ENCODE measurements around the gene PUM2. TPM values are rescaled to one million over a fixed set of nuclear protein-coding genes. Genes with fewer than 3 reads are reported as not detected.

PUM2 gene
- total and polyA plus RNA-seq, 2 donors from 2014 or later = 22.0 to 94.3 TPM

GRCh38 chr2:20294231-20294630 lies 56.4 kb downstream of the PUM2 start:
- no peak for TF ChIP-seq CTCF (IDR thresholded peaks at IDR 0.05; ENCODE audit: borderline replicate concordance, extremely low read depth, insufficient read depth)
- Histone ChIP-seq H3K36me3 (ENCODE audit: control insufficient read depth in 2 of 3, insufficient read depth in 3 of 3, low read length in 3 of 3) (peaks cover 5 to 9% (median 6%) of the 10 kb centered on the region in 3 donors), H3K4me3 (ENCODE audit: low read length in 3 of 3) (no peak overlapping the region), H3K9ac (ENCODE audit: low read length in 3 of 3) (no peak overlapping the region), H3K4me1 (ENCODE audit: control insufficient read depth in 2 of 3, insufficient read depth in 2 of 3, low read depth in 1 of 3, low read length in 3 of 3) (no peaks in the 10 kb centered on the region), H3K9me3 (ENCODE audit: control insufficient read depth in 2 of 3, insufficient read depth in 1 of 3, low read length in 3 of 3) (no peaks in the 10 kb centered on the region), H3K27me3 (ENCODE audit: control insufficient read depth, insufficient read depth, low read length) (no peaks in the 10 kb centered on the region), H3K27ac (ENCODE audit: low read depth in 2 of 2, low read length in 2 of 2) (no peak overlapping the region)
- intact Hi-C loops (cut with DNase I) = no loop called here
- FAIRE-seq (no peak), DNase-seq (no peak)

- no peak overlapping the region for H3K9ac ChIP-seq (ENCODE audit: low read length in 3 of 3)
- peaks cover 10 to 12% (median 12%) of the 10 kb centered on the region in 3 donors for H3K36me3 ChIP-seq (ENCODE audit: control insufficient read depth in 2 of 3, insufficient read depth in 3 of 3, low read length in 3 of 3)
- H3K4me3 ChIP-seq (ENCODE audit: low read length in 3 of 3) = no peak overlapping the region
These were observed 57.7 kb downstream of the PUM2 start for GRCh38 chr2:20292984-20293383.

GRCh38 chr2:20291846-20292408 lies 58.7 kb downstream of the PUM2 start:
- no peaks in the 10 kb centered on the region for H3K27me3 ChIP-seq (ENCODE audit: control insufficient read depth, insufficient read depth, low read length)
- no peaks in the 10 kb centered on the region for H3K9me3 ChIP-seq (ENCODE audit: control insufficient read depth in 2 of 3, insufficient read depth in 1 of 3, low read length in 3 of 3)
- DNase-seq = peak in 1 of 5 donors; percentile 59
- H3K36me3 ChIP-seq (ENCODE audit: control insufficient read depth in 2 of 3, insufficient read depth in 3 of 3, low read length in 3 of 3) = peaks cover 10 to 12% (median 11%) of the 10 kb centered on the region in 3 donors
- FAIRE-seq = no peak
- no peak overlapping the region for H3K9ac ChIP-seq (ENCODE audit: low read length in 3 of 3)
- intact Hi-C loops (cut with DNase I) = no loop called here
- H3K4me3 ChIP-seq (ENCODE audit: low read length in 3 of 3) = no peak overlapping the region
- TF ChIP-seq CTCF (IDR thresholded peaks at IDR 0.05; ENCODE audit: borderline replicate concordance, extremely low read depth, insufficient read depth) = no peak
- H3K4me1 ChIP-seq (ENCODE audit: control insufficient read depth in 2 of 3, insufficient read depth in 2 of 3, low read depth in 1 of 3, low read length in 3 of 3) = no peaks in the 10 kb centered on the region
- H3K27ac ChIP-seq (ENCODE audit: low read depth in 2 of 2, low read length in 2 of 2) = no peak overlapping the region

More at GRCh38 chr2:20292984-20293383, 57.7 kb downstream of the PUM2 start:
- TF ChIP-seq CTCF (IDR thresholded peaks at IDR 0.05; ENCODE audit: borderline replicate concordance, extremely low read depth, insufficient read depth) = no peak
- DNase-seq (no peak), FAIRE-seq (no peak)
- H3K27ac ChIP-seq (ENCODE audit: low read depth in 2 of 2, low read length in 2 of 2) = no peak overlapping the region
- no peaks in the 10 kb centered on the region for H3K4me1 ChIP-seq (ENCODE audit: control insufficient read depth in 2 of 3, insufficient read depth in 2 of 3, low read depth in 1 of 3, low read length in 3 of 3)
- intact Hi-C loops (cut with DNase I) = no loop called here
- no peaks in the 10 kb centered on the region for H3K9me3 ChIP-seq (ENCODE audit: control insufficient read depth in 2 of 3, insufficient read depth in 1 of 3, low read length in 3 of 3)
- no peaks in the 10 kb centered on the region for H3K27me3 ChIP-seq (ENCODE audit: control insufficient read depth, insufficient read depth, low read length)
